Anterior cingulate cortex (tissue), 58 donors: Measurements from ENCODE around the gene ALDOB.
A peak's percentile ranks its signal among the peaks of the same experiment; 100 is the strongest.

ENCODE experiments used
- DNase-seq, 58 donors: peaks; one replicate each; lab custom pipeline; 2025; lab: John Stamatoyannopoulos, UW

Gene ALDOB

GRCh38 chr9:101458963-101459631 is 23.5 kb upstream of the ALDOB start:
- peak in 12 of 58 donors; percentile 4 to 72 (median 16) for DNase-seq

- DNase-seq, result no peak
These were observed 21.4 kb upstream of the ALDOB start for GRCh38 chr9:101457003-101457402.

GRCh38 chr9:101455656-101456240 is 20.2 kb upstream of the ALDOB start:
- no peak for DNase-seq

GRCh38 chr9:101453776-101454570 is 18.4 kb upstream of the ALDOB start:
- no peak for DNase-seq

DNA sequence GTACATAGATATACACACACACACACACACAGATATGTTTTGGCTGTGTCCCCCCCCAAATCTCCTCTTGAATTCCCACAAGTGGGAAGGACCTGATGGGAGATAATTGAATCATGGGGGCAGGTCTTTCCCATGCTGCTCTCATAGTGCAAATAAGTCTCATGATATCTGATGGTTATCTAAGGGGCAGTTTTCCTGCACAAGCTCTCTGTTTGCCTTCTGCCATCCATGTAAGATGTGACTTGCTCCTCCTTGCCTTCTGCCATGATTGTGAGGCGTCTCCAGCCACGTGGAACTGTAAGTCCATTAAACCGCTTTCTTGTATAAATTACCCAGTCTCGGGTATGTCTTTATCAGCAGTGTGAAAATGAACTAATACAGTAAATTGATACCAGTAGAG is 15.9 kb upstream of the ALDOB start:
- DNase-seq, result no peak

DNA sequence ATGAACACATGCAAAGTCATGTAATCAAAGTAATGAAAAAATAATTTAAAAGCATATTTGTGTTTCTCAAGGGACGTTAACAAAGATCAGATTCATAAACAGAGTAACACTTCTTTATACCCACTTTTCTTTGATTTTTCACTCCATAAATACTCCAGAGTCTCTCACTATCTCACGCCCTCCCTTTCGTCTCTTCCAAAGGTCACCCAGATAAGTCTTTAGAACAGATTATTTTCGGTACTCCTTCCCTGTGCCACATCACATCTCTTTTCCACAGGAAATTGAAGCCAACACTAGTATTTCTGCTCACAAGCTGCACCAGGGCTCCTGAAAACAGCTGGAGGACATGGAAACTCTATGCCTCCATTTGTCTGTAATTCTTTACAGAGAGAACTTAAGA is 15.4 kb upstream of the ALDOB start:
- DNase-seq, result no peak

DNA sequence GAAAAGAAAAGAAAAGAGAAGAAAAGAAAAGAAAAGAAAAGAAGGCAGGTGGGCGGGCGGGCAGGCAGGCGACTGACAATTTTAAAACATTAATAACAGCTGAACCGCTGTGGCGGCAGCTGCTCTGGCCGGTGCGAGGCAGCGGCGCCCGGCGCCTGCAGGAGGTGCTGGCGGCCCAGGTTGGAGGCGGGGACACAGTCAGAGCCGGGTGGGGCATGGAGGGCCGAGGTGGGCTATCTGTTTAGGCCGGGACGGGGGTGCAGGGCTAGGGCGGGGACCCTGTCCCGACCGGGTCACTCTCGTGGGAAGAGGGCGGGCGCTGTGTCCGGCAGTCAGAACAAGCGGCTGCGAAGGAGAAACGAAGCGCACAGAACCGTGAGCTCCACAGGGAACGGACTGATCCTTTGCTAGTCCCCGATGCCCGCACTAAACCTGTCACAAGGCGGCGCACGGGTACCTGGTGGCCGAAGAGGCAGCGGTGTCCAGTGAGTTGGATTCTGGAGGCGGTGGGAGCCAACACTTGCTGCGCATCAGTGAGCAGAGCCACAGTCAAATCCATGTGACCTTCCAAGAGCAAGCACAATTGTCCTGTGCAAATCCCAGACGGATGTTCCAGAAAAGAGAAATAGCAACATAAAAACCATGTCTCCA is 13.6 kb upstream of the ALDOB start:
- peak in 53 of 58 donors; percentile 11 to 83 (median 65) for DNase-seq

- no peak for DNase-seq
These were observed 13.1 kb upstream of the ALDOB start for GRCh38 chr9:101448680-101449070.

GRCh38 chr9:101446732-101447131 is 11.2 kb upstream of the ALDOB start:
- no peak for DNase-seq

GRCh38 chr9:101445353-101446029 is 9.9 kb upstream of the ALDOB start:
- no peak for DNase-seq

DNA sequence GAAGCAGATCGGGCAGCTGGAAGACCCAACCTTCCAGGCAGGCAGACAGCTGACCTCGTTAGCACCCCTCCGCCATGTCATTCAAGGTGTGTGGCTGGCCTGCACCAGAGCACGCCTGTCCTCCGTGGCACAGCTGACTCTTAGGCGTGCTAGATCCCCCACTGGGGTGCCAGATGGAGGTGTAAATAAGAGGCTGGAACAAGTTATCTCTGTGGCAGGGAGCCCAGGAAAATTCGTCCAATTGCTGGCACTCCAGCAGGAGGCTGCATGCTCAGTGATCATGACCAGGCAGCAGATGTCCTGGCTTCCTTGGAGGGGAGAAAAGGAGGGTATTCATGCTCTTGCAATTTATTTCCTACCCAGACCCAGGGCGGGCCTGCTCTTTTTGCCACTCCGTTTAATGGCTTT is 7.8 kb upstream of the ALDOB start:
- peak in 32 of 58 donors; percentile 5 to 65 (median 24) for DNase-seq

DNA sequence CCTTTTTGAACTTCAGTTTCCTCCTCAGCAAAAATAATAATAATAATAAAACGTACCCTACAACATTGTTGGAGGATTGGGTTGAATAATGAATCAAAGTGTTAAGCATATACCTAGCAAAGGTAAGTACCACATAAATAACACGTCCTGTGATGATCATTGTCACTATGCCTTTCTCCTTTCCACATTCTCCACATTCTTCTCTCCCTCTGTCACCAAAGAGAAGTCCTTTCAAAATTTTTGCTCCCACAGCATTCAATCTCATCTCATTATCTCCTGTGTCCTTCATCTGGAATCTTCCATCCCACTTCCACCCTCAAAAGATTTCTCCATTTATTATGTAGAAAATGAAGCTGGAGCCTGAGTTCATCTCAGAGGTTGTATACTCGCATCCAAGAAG is 7.2 kb upstream of the ALDOB start:
- no peak for DNase-seq

- DNase-seq, result no peak
These were observed 6.7 kb upstream of the ALDOB start for GRCh38 chr9:101442318-101442717.

GRCh38 chr9:101440714-101441230 is 5.2 kb upstream of the ALDOB start:
- no peak for DNase-seq

DNA sequence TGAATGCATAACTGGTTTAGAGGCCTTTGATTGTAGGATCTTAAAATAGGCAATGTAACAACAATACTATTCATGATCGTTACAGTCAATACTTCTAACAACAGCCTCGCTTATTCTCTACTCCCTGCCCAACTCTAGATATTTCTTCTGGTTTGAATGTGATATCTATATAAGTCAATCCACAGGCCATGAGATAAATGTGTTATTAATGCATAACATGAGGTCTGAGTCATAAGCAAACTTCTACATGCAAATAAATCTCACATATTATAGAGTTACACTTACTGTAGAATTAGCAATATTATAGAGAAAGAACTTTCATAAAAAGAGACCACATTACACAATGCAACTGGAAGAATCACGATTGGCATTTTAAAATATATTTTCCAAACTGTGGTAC is 2.9 kb upstream of the ALDOB start:
- DNase-seq, result no peak

GRCh38 chr9:101437806-101438232 is 2.2 kb upstream of the ALDOB start:
- no peak for DNase-seq

DNA sequence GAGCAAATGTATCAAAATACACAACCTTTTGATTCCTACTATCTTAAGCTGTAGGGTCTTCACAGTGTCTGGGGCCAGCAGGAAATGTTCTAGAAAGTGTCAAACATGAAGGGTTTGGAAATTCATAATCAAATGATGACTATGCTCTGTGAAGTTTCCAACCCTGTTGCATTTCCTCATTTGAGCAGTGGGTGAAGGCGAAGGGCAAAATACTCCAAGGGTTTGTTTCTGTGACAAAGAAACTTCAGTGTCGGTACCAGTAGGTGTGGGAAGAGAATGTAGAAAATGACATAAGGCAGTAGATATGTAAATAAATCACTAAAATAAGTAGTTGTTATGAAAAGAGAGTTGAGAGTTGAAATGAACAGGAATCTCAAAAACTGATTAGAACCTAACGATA is 576 bp downstream of the ALDOB start:
- DNase-seq, result no peak

GRCh38 chr9:101433229-101433628 is 2.3 kb downstream of the ALDOB start:
- no peak for DNase-seq

DNA sequence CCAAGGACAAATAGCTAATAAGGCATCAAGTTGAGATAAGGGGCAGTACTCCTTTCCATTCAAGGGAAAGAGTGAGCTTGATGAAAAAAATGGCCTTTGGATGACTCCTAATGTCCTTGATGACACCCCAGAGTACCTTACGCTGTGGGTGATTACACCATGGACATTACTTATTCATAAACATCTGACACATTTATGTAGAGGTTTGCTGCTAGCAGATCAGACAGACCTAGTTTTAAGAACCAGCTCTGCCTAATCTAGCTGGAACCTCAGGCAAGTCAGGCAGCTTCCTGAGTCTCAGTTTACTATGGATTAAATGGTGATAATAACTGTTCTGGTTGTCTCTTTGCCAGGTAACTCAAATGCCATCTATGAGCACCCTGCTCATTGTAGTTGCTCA is 2.8 kb downstream of the ALDOB start:
- DNase-seq, result no peak

DNA sequence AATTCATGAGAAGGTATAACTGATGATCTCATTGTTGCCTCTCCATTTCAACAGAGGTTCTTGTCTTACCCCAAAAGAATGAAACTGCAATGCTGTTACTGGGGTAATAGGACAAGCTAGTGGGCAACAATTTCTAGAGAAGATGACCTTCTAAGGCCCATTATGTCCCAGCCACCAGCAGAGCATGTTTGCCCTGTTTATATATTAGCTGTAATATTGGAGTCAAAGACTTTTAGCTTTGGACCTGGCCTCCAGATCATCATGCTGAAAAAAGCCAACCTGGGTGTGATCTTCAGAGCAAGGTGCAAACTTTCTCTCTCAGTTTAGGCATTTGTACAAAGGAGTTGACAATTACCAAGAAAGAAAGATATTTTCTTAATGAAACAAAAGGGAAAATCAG is 3.4 kb downstream of the ALDOB start:
- DNase-seq, result no peak
